H1 (cell line): Measurements from ENCODE around the gene RARRES2. TPM values are rescaled to one million over a fixed set of nuclear protein-coding genes. Genes with fewer than 3 reads are reported as not detected.

Experiments used
- CTCF ChIA-PET: fragments of 300-600 bp; sonication (Branson Sonifier 250); formaldehyde crosslinking; loops from one replicate; lab custom pipeline; 2021; ENCODE audit not compliant: partially characterized antibody; lab: Charles Lee
- POLR2A ChIA-PET: fragments of 300-600 bp; sonication (Branson Sonifier 250); formaldehyde crosslinking; loops from one replicate; lab custom pipeline; 2021; ENCODE audit warnings: inconsistent platforms; ENCODE audit not compliant: partially characterized antibody; lab: Charles Lee
- DNase-seq, 2 experiments: peaks; one replicate each; pipeline versions ENCODE4 v3.0.0 to v3.0.0-alpha.2; 2010 to 2022; ENCODE audit warnings: low spot score in 2 of 2, low read depth in 1 of 2, mixed read lengths in 1 of 2
- FAIRE-seq: peaks from 2 replicates; lab custom pipeline; 2011; peaks lifted over from hg19 to GRCh38; lab: Jason Lieb, UNC
- H2AFZ ChIP-seq: 2 replicates; pipeline ENCODE4 v1.8.1; 2012; ENCODE audit warnings: low read length, inconsistent platforms
- H2AK5ac ChIP-seq: 2 replicates; pipeline ENCODE4 v1.6.1; 2013; ENCODE audit warnings: low read depth, low read length
- H2BK120ac ChIP-seq: replicated peaks from 2 replicates; pipeline ENCODE3; 2013; ENCODE audit warnings: low read depth, low read length, inconsistent platforms
- H2BK12ac ChIP-seq: 2 replicates; pipeline ENCODE4 v1.6.1; 2013; ENCODE audit warnings: low read depth, low read length
- H2BK15ac ChIP-seq: 2 replicates; pipeline ENCODE4 v1.6.1; 2013; ENCODE audit warnings: low read length
- H2BK20ac ChIP-seq: 2 replicates; pipeline ENCODE4 v1.6.1; 2013; ENCODE audit warnings: low read length
- H2BK5ac ChIP-seq: 2 replicates; pipeline ENCODE4 v1.6.1; 2013; ENCODE audit warnings: low read depth, low read length
- H3K14ac ChIP-seq: 2 replicates; pipeline ENCODE4 v1.6.1; 2013; ENCODE audit warnings: inconsistent platforms; ENCODE audit not compliant: insufficient read length
- H3K18ac ChIP-seq: 2 replicates; pipeline ENCODE4 v1.6.1; 2013; ENCODE audit warnings: low read length; ENCODE audit errors: extremely low read depth
- H3K23ac ChIP-seq: 2 replicates; pipeline ENCODE4 v1.6.1; 2013; ENCODE audit warnings: inconsistent platforms; ENCODE audit not compliant: insufficient read length
- H3K23me2 ChIP-seq: 2 replicates; pipeline ENCODE4 v1.6.1; 2013; ENCODE audit warnings: low read depth, low read length
- H3K27ac ChIP-seq: 2 replicates; pipeline ENCODE4 v1.6.1; 2011; ENCODE audit warnings: low read depth, low read length, inconsistent platforms
- H3K27me3 ChIP-seq, 4 experiments: replicated peaks in 1 of 4; 1 replicate in 1 of 4; 2 replicates in 3 of 4; pipeline versions ENCODE4 v1.6.1 to v1.8.1; 2011 to 2013; ENCODE audit warnings: low read length in 3 of 4, mild to moderate bottlenecking in 3 of 4, inconsistent platforms in 2 of 4, mixed read lengths in 2 of 4, moderate library complexity in 1 of 4; ENCODE audit not compliant: control insufficient read depth in 3 of 4, insufficient read depth in 3 of 4; ENCODE audit errors: extremely low read depth in 1 of 4
- H3K36me3 ChIP-seq, 4 experiments: 2 replicates each; pipeline versions ENCODE4 v1.6.1 to v1.8.1; 2011 to 2013; ENCODE audit warnings: mild to moderate bottlenecking in 4 of 4, low read length in 3 of 4, moderate library complexity in 2 of 4, control low read depth in 1 of 4, inconsistent platforms in 1 of 4; ENCODE audit not compliant: insufficient read depth in 4 of 4, control insufficient read depth in 2 of 4
- H3K4ac ChIP-seq: replicated peaks from 2 replicates; pipeline ENCODE3; 2013; ENCODE audit warnings: low read length, low read depth, mixed read lengths, inconsistent platforms; ENCODE audit not compliant: insufficient read length
- H3K4me1 ChIP-seq, 4 experiments: replicated peaks in 1 of 4; 1 replicate in 1 of 4; 2 replicates in 3 of 4; pipeline versions ENCODE4 v1.6.1 to v1.8.1; 2011 to 2013; ENCODE audit warnings: low read length in 3 of 4, inconsistent platforms in 2 of 4, mixed read lengths in 1 of 4; ENCODE audit not compliant: insufficient read depth in 4 of 4, control insufficient read depth in 3 of 4
- H3K4me2 ChIP-seq, 2 experiments: 2 replicates each; pipeline versions ENCODE4 v1.6.1 to v1.8.1; 2011 to 2013; ENCODE audit warnings: low read depth in 2 of 2, low read length in 2 of 2, control low read depth in 1 of 2, inconsistent platforms in 1 of 2, mild to moderate bottlenecking in 1 of 2; ENCODE audit not compliant: insufficient read depth in 1 of 2
- H3K4me3 ChIP-seq, 4 experiments: fragments of 200-600, 300-600 bp in 1 of 4; sonication (generic), shearing (Covaris generic), sonication (Bioruptor Twin) in 1 of 4; 2 replicates each; pipeline versions ENCODE4 v1.5.1 to v1.8.1; 2011 to 2016; ENCODE audit warnings: low read length in 4 of 4, low read depth in 3 of 4, control low read depth in 2 of 4, inconsistent platforms in 2 of 4, mild to moderate bottlenecking in 2 of 4, mixed read lengths in 1 of 4, moderate library complexity in 1 of 4; ENCODE audit not compliant: insufficient read depth in 2 of 4; ENCODE audit errors: extremely low read depth in 1 of 4
- H3K56ac ChIP-seq: replicated peaks from 2 replicates; pipeline ENCODE3; 2013; ENCODE audit warnings: low read depth, mild to moderate bottlenecking, mixed read lengths, low read length, inconsistent platforms; ENCODE audit not compliant: insufficient read length
- H3K79me1 ChIP-seq: 2 replicates; pipeline ENCODE4 v1.6.1; 2013; ENCODE audit warnings: low read depth, low read length, control low read depth
- H3K79me2 ChIP-seq, 2 experiments: 2 replicates each; pipeline versions ENCODE4 v1.6.1 to v1.8.1; 2012 to 2013; ENCODE audit warnings: low read length in 2 of 2, mild to moderate bottlenecking in 2 of 2, inconsistent platforms in 1 of 2; ENCODE audit not compliant: insufficient read depth in 2 of 2, control insufficient read depth in 1 of 2
- H3K9ac ChIP-seq, 4 experiments: replicated peaks in 1 of 4; 1 replicate in 1 of 4; 2 replicates in 3 of 4; pipeline versions ENCODE4 v1.6.1 to v1.8.1; 2011 to 2013; ENCODE audit warnings: low read depth in 3 of 4, low read length in 3 of 4, control low read depth in 2 of 4, mild to moderate bottlenecking in 2 of 4, moderate library complexity in 2 of 4, inconsistent platforms in 1 of 4; ENCODE audit errors: extremely low read depth in 1 of 4
- H3K9me3 ChIP-seq, 2 experiments: 2 replicates each; pipeline versions ENCODE4 v1.6.1 to v1.8.1; 2012 to 2013; ENCODE audit warnings: mild to moderate bottlenecking in 2 of 2, moderate library complexity in 2 of 2, control low read depth in 1 of 2, inconsistent platforms in 1 of 2, low read depth in 1 of 2, low read length in 1 of 2, mixed read lengths in 1 of 2; ENCODE audit not compliant: insufficient read depth in 2 of 2
- H4K20me1 ChIP-seq, 2 experiments: replicated peaks in 1 of 2; 2 replicates each; pipeline versions ENCODE3 to v1.8.1; 2011 to 2013; ENCODE audit warnings: inconsistent platforms in 2 of 2, low read length in 2 of 2, mild to moderate bottlenecking in 1 of 2; ENCODE audit not compliant: insufficient read depth in 2 of 2, control insufficient read depth in 1 of 2
- H4K5ac ChIP-seq: 2 replicates; pipeline ENCODE4 v1.6.1; 2013; ENCODE audit warnings: low read length, low read depth, mixed read lengths, inconsistent platforms; ENCODE audit not compliant: insufficient read length
- H4K8ac ChIP-seq: 2 replicates; pipeline ENCODE4 v1.8.0; 2013; ENCODE audit warnings: mild to moderate bottlenecking, moderate library complexity, low read length, inconsistent platforms; ENCODE audit not compliant: insufficient read depth; ENCODE audit errors: extremely low read depth
- H4K91ac ChIP-seq: replicated peaks from 2 replicates; pipeline ENCODE3; 2013; ENCODE audit warnings: low read length, mixed read lengths, inconsistent platforms; ENCODE audit not compliant: insufficient read length
- CREB1 ChIP-seq: IDR thresholded peaks from 2 replicates; pipeline ENCODE4 v1.6.1; 2012; ENCODE audit warnings: inconsistent platforms
- EP300 ChIP-seq, 2 experiments: IDR thresholded peaks; 1 replicate in 1 of 2; 2 replicates in 1 of 2; pipeline ENCODE4 v1.6.1; 2011 to 2012; ENCODE audit warnings: low read depth in 2 of 2, low read length in 2 of 2, mild to moderate bottlenecking in 2 of 2, borderline replicate concordance in 1 of 2, inconsistent platforms in 1 of 2, moderate library complexity in 1 of 2
- FOSL1 ChIP-seq: IDR thresholded peaks from 2 replicates; pipeline ENCODE4 v1.6.1; 2011; ENCODE audit warnings: mild to moderate bottlenecking, low read depth, low read length, moderate library complexity; ENCODE audit not compliant: insufficient read depth
- HDAC2 ChIP-seq, 2 experiments: fragments of 300-600 bp in 1 of 2; sonication (generic) in 1 of 2; IDR thresholded peaks; 2 replicates each; pipeline ENCODE4 v1.6.1; 2011 to 2012; ENCODE audit warnings: low read depth in 2 of 2, low read length in 2 of 2, mild to moderate bottlenecking in 2 of 2, moderate library complexity in 2 of 2, borderline replicate concordance in 1 of 2, inconsistent platforms in 1 of 2
- JUND ChIP-seq: IDR thresholded peaks from 2 replicates; pipeline ENCODE4 v1.6.1; 2011; ENCODE audit warnings: mild to moderate bottlenecking, improper control_type of control experiment, low read length
- KDM4A ChIP-seq: IDR thresholded peaks from one replicate; pipeline ENCODE4 v1.7.1; 2012; ENCODE audit warnings: low read depth, mild to moderate bottlenecking, moderate library complexity, low read length, inconsistent platforms; ENCODE audit not compliant: severe bottlenecking
- MAX ChIP-seq: IDR thresholded peaks from 2 replicates; pipeline ENCODE4 v1.6.1; 2012; ENCODE audit warnings: inconsistent platforms
- NRF1 ChIP-seq: IDR thresholded peaks from 2 replicates; pipeline ENCODE4 v1.6.1; 2011; ENCODE audit warnings: mild to moderate bottlenecking, low read depth, low read length, improper control_type of control experiment
- TAF1 ChIP-seq: IDR thresholded peaks from 2 replicates; pipeline ENCODE4 v1.6.1; 2011; ENCODE audit warnings: mild to moderate bottlenecking, low read depth, low read length
- WGBS, 2 experiments: shearing (Covaris generic) in 1 of 2; methylation state at CpG; one replicate each; pipeline versions ENCODE4 v1.1.6 to v1.1.7; 2013 to 2015; ENCODE audit warnings: low lambda C conversion rate in 2 of 2, mixed read lengths in 2 of 2, inconsistent platforms in 1 of 2, low coverage in 1 of 2, missing lambda C conversion rate in 1 of 2; ENCODE audit not compliant: insufficient replicate concordance in 2 of 2, insufficient coverage in 1 of 2, insufficient read length in 1 of 2; ENCODE audit errors: extremely low coverage in 1 of 2, missing lambda C conversion rate in 1 of 2; 5-methylcytosine and 5-hydroxymethylcytosine counted together
- polyA plus RNA-seq, 7 experiments: library from polyadenylated mRNA; depleted of rRNA in 3 of 7; stranded (reverse) in 5 of 7; unstranded in 2 of 7; fragments of >200 nt in 5 of 7; fragments of 200-250 nt in 2 of 7; gene quantifications; 1 replicate in 5 of 7; 2 replicates in 1 of 7; 4 replicates in 1 of 7; pipeline versions ENCODE4 v1.2.1 to v1.2.3, GENCODE V29; 2011 to 2013; ENCODE audit warnings: missing spikeins in 2 of 7, mixed read lengths in 2 of 7
- total RNA-seq: library from RNA; stranded (reverse); fragmentation: NEBNext Ultra II Directional; extraction: Animal tissue kit (Norgen Biotek cat#: 25700); gene quantifications from 2 replicates; pipeline ENCODE4 v1.2.1, GENCODE V29; 2021

Gene RARRES2
- total and polyA plus RNA-seq, 2 of the 8 experiments (the other 6 are each of a cell fraction or from before 2014, with no cell fraction given) = 254 to 441 TPM

GRCh38 chr7:150322833-150323681, 18.4 kb downstream of the RARRES2 start, which contains the start of the genes ACTR3C and LRRC61:
Gene ACTR3C (minus strand): TSS chr7:150323545. CDS start chr7:150295296, 28,249 bp downstream.
Gene LRRC61 (plus strand): TSS chr7:150323355. CDS start chr7:150336862, 13,507 bp downstream.
- H3K23ac ChIP-seq = no peak within 1 kb of the TSS
- peak within 1 kb of the TSS; percentile 55 to 61 (median 56) for H3K4me3 ChIP-seq
- H3K79me1 ChIP-seq = no peaks in the 10 kb centered on the region
- peaks cover 0 to 2% (median 0%) of the 10 kb centered on the region in 4 experiments; a peak in 3 of 7 replicates for H3K27me3 ChIP-seq
- POLR2A ChIA-PET = interaction anchor here (1.0 to 1.5 kb wide), 3 partner anchors 12 to 61 kb away, joined by 3 to 6 read pairs (median 4); no protein-coding TSS in a partner anchor
- no peak within 1 kb of the TSS for H3K4ac ChIP-seq
- 0 out of 2 replicates have a peak within 1 kb of the TSS, but pooled peaks have one; percentile 6 for H2BK5ac ChIP-seq
- peak within 1 kb of the TSS; percentile 60; the same call in 1 of the 2 replicates for H2BK12ac ChIP-seq
- 0 out of 2 replicates have a peak, but pooled peaks cover 1% of the 10 kb centered on the region for H3K23me2 ChIP-seq
- H2AFZ ChIP-seq = peak within 1 kb of the TSS; percentile 3; the same call in 1 of the 2 replicates
- 44% methylated on average over 74 of the region's 82 CpGs; no CpG with 5 or more reads in 1 of the 2 experiments for WGBS, 2 experiments
- peaks cover 3 to 6% (median 6%) of the 10 kb centered on the region in 4 experiments; a peak in 4 of 8 replicates for H3K36me3 ChIP-seq
- FAIRE-seq = no peak
- no peak within 1 kb of the TSS for H3K56ac ChIP-seq
- H3K9me3 ChIP-seq = no peaks in the 10 kb centered on the region
- peak within 1 kb of the TSS; percentile 58 to 84 for H3K4me2 ChIP-seq
- no peak within 1 kb of the TSS for H2BK120ac ChIP-seq
- CTCF ChIA-PET = interaction anchor here (1.6 kb wide), 1 partner anchor 9 kb away, joined by 5 read pairs; no protein-coding TSS in a partner anchor
- H3K18ac ChIP-seq = peak within 1 kb of the TSS; percentile 66
- H3K27ac ChIP-seq = 0 out of 2 replicates have a peak within 1 kb of the TSS, but pooled peaks have one; percentile 22
- no peak within 1 kb of the TSS for H2BK15ac ChIP-seq
- no peak within 1 kb of the TSS for H2BK20ac ChIP-seq
- H4K8ac ChIP-seq = no peak within 1 kb of the TSS; the same call in 1 of the 2 replicates
- H3K14ac ChIP-seq = no peak within 1 kb of the TSS
- H4K20me1 ChIP-seq = no peaks in the 10 kb centered on the region
- H3K79me2 ChIP-seq = peaks cover 0 to 15% of the 10 kb centered on the region in 2 experiments; a peak in 1 of 4 replicates
- H4K91ac ChIP-seq = peak within 1 kb of the TSS; percentile 54
- peaks cover 7 to 11% (median 9%) of the 10 kb centered on the region in 4 experiments for H3K4me1 ChIP-seq
- H4K5ac ChIP-seq = no peak within 1 kb of the TSS
- peak in 1 of 2 experiments; percentile 64 for DNase-seq
- peak within 1 kb of the TSS; percentile 42 to 79 (median 58) for H3K9ac ChIP-seq
- H2AK5ac ChIP-seq = peak within 1 kb of the TSS; percentile 39; the same call in 1 of the 2 replicates
- TF ChIP-seq FOSL1 (no peak), HDAC2 (IDR thresholded peaks at IDR 0.05; ENCODE audit: borderline replicate concordance in 1 of 2, low read depth in 2 of 2, low read length in 2 of 2) (no peak), JUND (peak; percentile 67), NRF1 (peak; percentile 48), KDM4A (peak; percentile 37), EP300 (IDR thresholded peaks at IDR 0.05; ENCODE audit: borderline replicate concordance in 1 of 2, low read depth in 2 of 2, low read length in 2 of 2) (peak in 1 of 2 experiments; percentile 87; a peak in 1 of 3 replicates), TAF1 (0 out of 2 replicates have a peak, but pooled peaks have one; percentile 35), MAX (peak; percentile 76), CREB1 (no peak)
